Measurements from ENCODE around the gene LRP8. TPM values are rescaled to one million over a fixed set of nuclear protein-coding genes. Genes with fewer than 3 reads are reported as not detected.

The LRP8 gene
- total and polyA plus RNA-seq, 2 experiments from 2014 or later: 2.4 to 2.7 TPM

GRCh38 chr1:53341961-53342707 is 14.3 kb upstream of the LRP8 start:
- no peaks in the 10 kb centered on the region for H4K20me1 ChIP-seq (ENCODE audit: insufficient read depth, poor library complexity, severe bottlenecking)
- 88% methylated on average over 5 of the region's 7 CpGs for WGBS (ENCODE audit: low lambda C conversion rate, missing lambda C conversion rate)
- no peaks in the 10 kb centered on the region for H3K4me1 ChIP-seq (ENCODE audit: insufficient read depth)
- no peaks in the 10 kb centered on the region for H3K79me2 ChIP-seq
- no peak for TF ChIP-seq EZH2phosphoT487 (IDR thresholded peaks at IDR 0.05; ENCODE audit: low read depth, severe bottlenecking, unreplicated experiment)
- TF ChIP-seq, protein P1, sequence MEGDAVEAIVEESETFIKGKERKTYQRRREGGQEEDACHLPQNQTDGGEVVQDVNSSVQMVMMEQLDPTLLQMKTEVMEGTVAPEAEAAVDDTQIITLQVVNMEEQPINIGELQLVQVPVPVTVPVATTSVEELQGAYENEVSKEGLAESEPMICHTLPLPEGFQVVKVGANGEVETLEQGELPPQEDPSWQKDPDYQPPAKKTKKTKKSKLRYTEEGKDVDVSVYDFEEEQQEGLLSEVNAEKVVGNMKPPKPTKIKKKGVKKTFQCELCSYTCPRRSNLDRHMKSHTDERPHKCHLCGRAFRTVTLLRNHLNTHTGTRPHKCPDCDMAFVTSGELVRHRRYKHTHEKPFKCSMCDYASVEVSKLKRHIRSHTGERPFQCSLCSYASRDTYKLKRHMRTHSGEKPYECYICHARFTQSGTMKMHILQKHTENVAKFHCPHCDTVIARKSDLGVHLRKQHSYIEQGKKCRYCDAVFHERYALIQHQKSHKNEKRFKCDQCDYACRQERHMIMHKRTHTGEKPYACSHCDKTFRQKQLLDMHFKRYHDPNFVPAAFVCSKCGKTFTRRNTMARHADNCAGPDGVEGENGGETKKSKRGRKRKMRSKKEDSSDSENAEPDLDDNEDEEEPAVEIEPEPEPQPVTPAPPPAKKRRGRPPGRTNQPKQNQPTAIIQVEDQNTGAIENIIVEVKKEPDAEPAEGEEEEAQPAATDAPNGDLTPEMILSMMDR (IDR thresholded peaks at IDR 0.05; ENCODE audit: poor library complexity): no peak
- no peak for TF ChIP-seq EZH2 (IDR thresholded peaks at IDR 0.05; ENCODE audit: borderline replicate concordance)
- H2AFZ ChIP-seq: no peak overlapping the region
- no peak overlapping the region for H3K27ac ChIP-seq
- no peak overlapping the region for H3K4me3 ChIP-seq
- no peak for DNase-seq (ENCODE audit: low spot score)
- H3K36me3 ChIP-seq (replicated peaks; ENCODE audit: insufficient read depth, low read depth): no peaks in the 10 kb centered on the region
- no peaks in the 10 kb centered on the region for H3K9me2 ChIP-seq (replicated peaks; ENCODE audit: insufficient read depth)
- no peaks in the 10 kb centered on the region for H3K27me3 ChIP-seq
- no peak overlapping the region for H3K4me2 ChIP-seq
- no peaks in the 10 kb centered on the region for H3K9me3 ChIP-seq (ENCODE audit: low read depth)

GRCh38 chr1:53341521-53341895 is 13.6 kb upstream of the LRP8 start:
- H3K4me2 ChIP-seq: no peak overlapping the region
- TF ChIP-seq, protein P1 (IDR thresholded peaks at IDR 0.05; ENCODE audit: poor library complexity): no peak
- TF ChIP-seq EZH2phosphoT487 (IDR thresholded peaks at IDR 0.05; ENCODE audit: low read depth, severe bottlenecking, unreplicated experiment) (no peak), EZH2 (IDR thresholded peaks at IDR 0.05; ENCODE audit: borderline replicate concordance) (no peak)
- DNase-seq (ENCODE audit: low spot score): no peak
- no peak overlapping the region for H3K27ac ChIP-seq
- no peaks in the 10 kb centered on the region for H3K36me3 ChIP-seq (replicated peaks; ENCODE audit: insufficient read depth, low read depth)
- H3K9me2 ChIP-seq (replicated peaks; ENCODE audit: insufficient read depth): no peaks in the 10 kb centered on the region
- H3K27me3 ChIP-seq: no peaks in the 10 kb centered on the region
- H4K20me1 ChIP-seq (ENCODE audit: insufficient read depth, poor library complexity, severe bottlenecking): no peaks in the 10 kb centered on the region
- no peak overlapping the region for H2AFZ ChIP-seq
- WGBS (ENCODE audit: low lambda C conversion rate, missing lambda C conversion rate): 97% methylated on average over 5 of the region's 5 CpGs
- no peak overlapping the region for H3K4me3 ChIP-seq
- no peaks in the 10 kb centered on the region for H3K4me1 ChIP-seq (ENCODE audit: insufficient read depth)
- no peaks in the 10 kb centered on the region for H3K79me2 ChIP-seq
- no peaks in the 10 kb centered on the region for H3K9me3 ChIP-seq (ENCODE audit: low read depth)

DNA sequence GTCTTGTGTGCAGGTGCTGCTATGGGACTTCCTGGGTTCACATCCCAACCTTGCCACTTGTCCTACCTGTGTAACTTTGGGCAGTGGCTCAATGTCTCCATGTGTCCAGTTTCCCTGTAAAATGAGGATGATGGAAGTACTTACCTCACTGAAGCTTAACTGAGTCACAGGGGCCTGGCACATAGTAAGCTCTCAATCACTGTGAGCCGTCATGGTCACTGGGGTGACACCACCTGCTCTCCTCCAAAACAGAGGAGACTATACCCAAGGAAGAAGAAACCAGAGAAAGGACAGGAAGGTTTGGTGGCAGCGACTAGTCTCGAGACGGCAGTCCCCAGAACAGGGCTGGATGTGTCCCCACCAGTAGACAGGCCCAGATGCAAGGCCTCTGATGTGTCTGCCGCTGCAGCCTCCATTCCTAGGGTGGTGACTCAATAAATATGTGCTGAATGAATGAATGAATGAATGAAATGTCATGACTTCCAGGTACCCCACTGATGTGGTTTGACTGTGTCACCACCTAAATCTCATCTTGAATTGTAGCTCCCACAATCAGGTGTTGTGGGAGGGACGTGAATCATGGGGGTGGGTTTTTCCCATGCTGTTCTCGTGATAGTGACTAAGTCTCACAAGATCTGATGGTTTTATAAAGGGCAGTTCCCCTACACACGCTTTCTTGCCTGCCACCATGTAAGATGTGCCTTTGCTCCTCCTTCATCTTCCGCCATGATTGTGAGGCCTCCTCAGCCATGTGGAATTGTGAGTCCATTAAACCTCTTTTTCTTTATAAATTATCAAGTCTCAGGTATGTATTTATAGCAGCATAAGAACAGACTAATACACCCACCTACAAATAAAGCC is 13.0 kb upstream of the LRP8 start:
- H3K4me2 ChIP-seq: no peak overlapping the region
- TF ChIP-seq EZH2 (IDR thresholded peaks at IDR 0.05; ENCODE audit: borderline replicate concordance) (no peak), EZH2phosphoT487 (IDR thresholded peaks at IDR 0.05; ENCODE audit: low read depth, severe bottlenecking, unreplicated experiment) (no peak)
- TF ChIP-seq, protein P1 (IDR thresholded peaks at IDR 0.05; ENCODE audit: poor library complexity): no peak
- H3K79me2 ChIP-seq: no peaks in the 10 kb centered on the region
- no peak overlapping the region for H3K4me3 ChIP-seq
- no peaks in the 10 kb centered on the region for H3K4me1 ChIP-seq (ENCODE audit: insufficient read depth)
- no peaks in the 10 kb centered on the region for H3K9me2 ChIP-seq (replicated peaks; ENCODE audit: insufficient read depth)
- H4K20me1 ChIP-seq (ENCODE audit: insufficient read depth, poor library complexity, severe bottlenecking): no peaks in the 10 kb centered on the region
- no peak overlapping the region for H2AFZ ChIP-seq
- H3K36me3 ChIP-seq (replicated peaks; ENCODE audit: insufficient read depth, low read depth): no peaks in the 10 kb centered on the region
- no peaks in the 10 kb centered on the region for H3K9me3 ChIP-seq (ENCODE audit: low read depth)
- DNase-seq (ENCODE audit: low spot score): no peak
- H3K27ac ChIP-seq: no peak overlapping the region
- no peaks in the 10 kb centered on the region for H3K27me3 ChIP-seq
- 96% methylated on average over 9 of the region's 9 CpGs for WGBS (ENCODE audit: low lambda C conversion rate, missing lambda C conversion rate)

Data from hepatocyte (in vitro differentiated cells).